Testis (tissue), 2 donors: ENCODE results near the gene EPB41.

Source experiments
- CTCF ChIP-seq, 3 experiments: fragments of 450-650 bp in 2 of 3; fragments of 200-600 bp in 1 of 3; sonication (generic) in 1 of 3; IDR thresholded peaks; one replicate each; pipeline ENCODE4 v1.5.1; 2016 to 2019; ENCODE audit warnings: antibody characterized with exemption in 3 of 3, mild to moderate bottlenecking in 2 of 3, moderate library complexity in 1 of 3
- POLR2A ChIP-seq: fragments of 450-650 bp; IDR thresholded peaks from one replicate; pipeline ENCODE4 v1.6.1; 2017; ENCODE audit warnings: antibody characterized with exemption, mild to moderate bottlenecking, moderate library complexity

GRCh38 chr1:29082519-29082918 is 168.2 kb downstream of the EPB41 start:
- TF ChIP-seq CTCF (IDR thresholded peaks at IDR 0.05) = no peak
- TF ChIP-seq POLR2A = no peak
